IPS-18c (cell line): ENCODE results near the gene ASCC1.

Experiments used
- H3K4me3 ChIP-seq: 2 replicates; pipeline ENCODE4 v1.7.0; 2013; ENCODE audit warnings: low read depth, mild to moderate bottlenecking, low read length, moderate library complexity; ENCODE audit not compliant: insufficient read depth
- H3K9me3 ChIP-seq: one replicate; pipeline ENCODE4 v1.6.1; 2013; ENCODE audit warnings: mild to moderate bottlenecking, low read length, moderate library complexity; ENCODE audit not compliant: control insufficient read depth, insufficient read depth

The ASCC1 gene

GRCh38 chr10:72087392-72087968 lies 128.6 kb downstream of the ASCC1 start:
- Histone ChIP-seq H3K4me3 (peak overlapping the region; percentile 49), H3K9me3 (no peaks in the 10 kb centered on the region)

- H3K4me3 ChIP-seq: peak overlapping the region; percentile 49
- no peaks in the 10 kb centered on the region for H3K9me3 ChIP-seq
Observed at GRCh38 chr10:72086466-72087391, 129.3 kb downstream of the ASCC1 start.

- no peak overlapping the region for H3K4me3 ChIP-seq
- no peaks in the 10 kb centered on the region for H3K9me3 ChIP-seq
Observed at GRCh38 chr10:72085864-72086465, 130.1 kb downstream of the ASCC1 start.

- Histone ChIP-seq H3K9me3 (no peaks in the 10 kb centered on the region), H3K4me3 (no peak overlapping the region)
Observed at GRCh38 chr10:72085166-72085565, 130.9 kb downstream of the ASCC1 start.

- Histone ChIP-seq H3K9me3 (no peaks in the 10 kb centered on the region), H3K4me3 (no peak overlapping the region)
Observed at GRCh38 chr10:72083790-72084459, 132.2 kb downstream of the ASCC1 start.

GRCh38 chr10:72082856-72083789 lies 133.0 kb downstream of the ASCC1 start:
- Histone ChIP-seq H3K9me3 (no peaks in the 10 kb centered on the region), H3K4me3 (no peak overlapping the region)

GRCh38 chr10:72081772-72082590 lies 134.1 kb downstream of the ASCC1 start:
- no peaks in the 10 kb centered on the region for H3K9me3 ChIP-seq
- H3K4me3 ChIP-seq: no peak overlapping the region

- no peaks in the 10 kb centered on the region for H3K9me3 ChIP-seq
- no peak overlapping the region for H3K4me3 ChIP-seq
Observed at GRCh38 chr10:72081210-72081609, 134.9 kb downstream of the ASCC1 start.

GRCh38 chr10:72080042-72080975 lies 135.8 kb downstream of the ASCC1 start:
- no peak overlapping the region for H3K4me3 ChIP-seq
- no peaks in the 10 kb centered on the region for H3K9me3 ChIP-seq

- no peak overlapping the region for H3K4me3 ChIP-seq
- H3K9me3 ChIP-seq: no peaks in the 10 kb centered on the region
Observed at GRCh38 chr10:72079356-72079755, 136.7 kb downstream of the ASCC1 start.

- Histone ChIP-seq H3K4me3 (no peak overlapping the region), H3K9me3 (no peaks in the 10 kb centered on the region)
Observed at GRCh38 chr10:72077275-72077990, 138.6 kb downstream of the ASCC1 start.

- H3K4me3 ChIP-seq: no peak overlapping the region
- H3K9me3 ChIP-seq: no peaks in the 10 kb centered on the region
Observed at GRCh38 chr10:72076756-72077155, 139.3 kb downstream of the ASCC1 start.

GRCh38 chr10:72075376-72076115 lies 140.5 kb downstream of the ASCC1 start:
- H3K9me3 ChIP-seq: no peaks in the 10 kb centered on the region
- no peak overlapping the region for H3K4me3 ChIP-seq
